OCI-LY7 (cell line): ENCODE measurements around the gene NINJ2. TPM values are rescaled to one million over a fixed set of nuclear protein-coding genes. Genes with fewer than 3 reads are reported as not detected.

ENCODE experiments used
- BruUV-seq: library from RNA; stranded (reverse); fragments of 400-500 nt; replicated peaks from 2 replicates; lab custom pipeline; 2021; lab: Mats Ljungman, UMichigan
- CTCF ChIA-PET: fragments of 300-600 bp; sonication (Branson Sonifier 250); formaldehyde crosslinking; loops from one replicate; lab custom pipeline; 2022; ENCODE audit warnings: antibody characterized with exemption; ENCODE audit not compliant: unreplicated experiment; lab: Charles Lee
- POLR2A ChIA-PET: fragments of 300-600 bp; sonication (Branson Sonifier 250); formaldehyde crosslinking; loops from one replicate; lab custom pipeline; 2022; ENCODE audit warnings: antibody characterized with exemption; lab: Charles Lee
- DNase-seq: peaks from one replicate; pipeline ENCODE4 v3.0.0-alpha.2; 2015; ENCODE audit warnings: low spot score
- H2AFZ ChIP-seq: fragments of 200-600 bp; sonication (generic), shearing (Covaris generic); 2 replicates; pipeline ENCODE4 v1.6.1; 2014; ENCODE audit warnings: mild to moderate bottlenecking, antibody characterized with exemption, low read length, moderate library complexity
- H3K27ac ChIP-seq: fragments of 200-600 bp; sonication (generic); 2 replicates; pipeline ENCODE4 v1.5.1; 2014; ENCODE audit warnings: mixed run types, low read depth, mild to moderate bottlenecking, moderate library complexity, low read length, inconsistent platforms; ENCODE audit not compliant: poor library complexity, severe bottlenecking
- H3K36me3 ChIP-seq: fragments of 200-600 bp; sonication (generic); 2 replicates; pipeline ENCODE4 v1.6.1; 2014; ENCODE audit warnings: mild to moderate bottlenecking, antibody characterized with exemption, low read length, moderate library complexity, mixed read lengths; ENCODE audit not compliant: insufficient read depth
- H3K4me1 ChIP-seq: fragments of 200-600 bp; sonication (generic); 2 replicates; pipeline ENCODE4 v1.5.1; 2014; ENCODE audit warnings: mild to moderate bottlenecking, low read length; ENCODE audit not compliant: insufficient read depth, poor library complexity, severe bottlenecking
- H3K4me2 ChIP-seq: fragments of 200-600 bp; sonication (generic); 2 replicates; pipeline ENCODE4 v1.6.1; 2014; ENCODE audit warnings: mild to moderate bottlenecking, low read length
- H3K4me3 ChIP-seq: fragments of 200-600 bp; sonication (generic); 2 replicates; pipeline ENCODE4 v1.5.1; 2014; ENCODE audit warnings: mild to moderate bottlenecking, low read depth, low read length; ENCODE audit not compliant: poor library complexity, severe bottlenecking
- H3K79me2 ChIP-seq: fragments of 200-600 bp; sonication (generic); 2 replicates; pipeline ENCODE4 v1.6.1; 2016; ENCODE audit warnings: low read depth, mild to moderate bottlenecking, low read length, moderate library complexity, mixed read lengths; ENCODE audit not compliant: insufficient read depth
- H3K9me2 ChIP-seq: fragments of 200-600 bp; sonication (generic); 2 replicates; pipeline ENCODE4 v1.6.1; 2016; ENCODE audit warnings: mild to moderate bottlenecking, low read length, mixed read lengths; ENCODE audit not compliant: insufficient read depth
- H3K9me3 ChIP-seq: fragments of 200-600 bp; sonication (generic); 2 replicates; pipeline ENCODE4 v1.6.1; 2014; ENCODE audit warnings: mild to moderate bottlenecking, mixed run types, low read length, mixed read lengths
- H4K20me1 ChIP-seq: fragments of 200-600 bp; sonication (generic); 2 replicates; pipeline ENCODE4 v1.6.1; 2014; ENCODE audit warnings: mild to moderate bottlenecking, antibody characterized with exemption, low read length, moderate library complexity, mixed read lengths; ENCODE audit not compliant: insufficient read depth
- CTCF ChIP-seq: fragments of 200-600 bp; sonication (generic); conservative IDR thresholded peaks from 2 replicates; pipeline ENCODE4 v1.5.1; 2014; ENCODE audit warnings: mild to moderate bottlenecking, antibody characterized with exemption, low read length, moderate library complexity, mixed read lengths
- EZH2phosphoT487 ChIP-seq: fragments of 200-600 bp; sonication (generic); IDR thresholded peaks from 2 replicates; pipeline ENCODE4 v1.6.1; 2018; ENCODE audit warnings: low read depth, borderline replicate concordance, mild to moderate bottlenecking, mixed run types, antibody characterized with exemption, low read length, moderate library complexity, mixed read lengths
- intact Hi-C: fragments of 100-400 bp; cut with micrococcal nuclease; formaldehyde crosslinking; loops from one replicate; pipeline ENCODE4 v1.10.0; 2022; ENCODE audit not compliant: unreplicated experiment
- total RNA-seq, 2 experiments: library from RNA; depleted of rRNA in 1 of 2; stranded (reverse); fragments of >200 nt in 1 of 2; shearing (Covaris generic) in 1 of 2; gene quantifications; 2 replicates each; pipeline ENCODE4 v1.2.3, GENCODE V29; 2014 to 2022

NINJ2 gene
- total RNA-seq, 2 experiments from 2014 or later, result 0.79 to 4.4 TPM

- TF ChIP-seq CTCF (no peak), EZH2phosphoT487 (no peak)
- DNase-seq, result no peak
- Histone ChIP-seq H3K9me3 (no peaks in the 10 kb centered on the region), H3K27ac (no peak overlapping the region), H3K9me2 (no peaks in the 10 kb centered on the region), H2AFZ (no peak overlapping the region), H4K20me1 (no peaks in the 10 kb centered on the region), H3K36me3 (no peaks in the 10 kb centered on the region), H3K4me2 (no peak overlapping the region), H3K79me2 (no peaks in the 10 kb centered on the region), H3K4me3 (no peak overlapping the region), H3K4me1 (peaks cover 4% of the 10 kb centered on the region)
- CTCF ChIA-PET, result no interaction called here
- POLR2A ChIA-PET, result interaction anchor here (0.6 kb wide), 1 partner anchor 55 kb away, joined by 3 read pairs; no protein-coding TSS in a partner anchor
- BruUV-seq, result no TSS peak
- intact Hi-C loops, result no loop called here
These were observed 58.3 kb downstream of the NINJ2 start for GRCh38 chr12:604956-605355.

GRCh38 chr12:602700-603068 lies 60.6 kb downstream of the NINJ2 start:
- ChIA-PET CTCF (no interaction called here), POLR2A (no interaction called here)
- Histone ChIP-seq H3K9me2 (no peaks in the 10 kb centered on the region), H4K20me1 (no peaks in the 10 kb centered on the region), H3K4me2 (no peak overlapping the region), H3K27ac (no peak overlapping the region), H2AFZ (no peak overlapping the region), H3K79me2 (no peaks in the 10 kb centered on the region), H3K9me3 (no peaks in the 10 kb centered on the region), H3K36me3 (no peaks in the 10 kb centered on the region), H3K4me3 (no peak overlapping the region), H3K4me1 (no peaks in the 10 kb centered on the region)
- no peak for TF ChIP-seq EZH2phosphoT487
- no peak for TF ChIP-seq CTCF
- intact Hi-C loops, result no loop called here
- no peak for DNase-seq
- BruUV-seq, result no TSS peak

GRCh38 chr12:601976-602699 lies 61.1 kb downstream of the NINJ2 start:
- TF ChIP-seq EZH2phosphoT487 (no peak), CTCF (no peak)
- no peaks in the 10 kb centered on the region for H3K4me1 ChIP-seq
- intact Hi-C loops, result no loop called here
- H3K27ac ChIP-seq, result no peak overlapping the region
- H3K9me3 ChIP-seq, result no peaks in the 10 kb centered on the region
- no peak overlapping the region for H3K4me3 ChIP-seq
- ChIA-PET POLR2A (no interaction called here), CTCF (no interaction called here)
- H4K20me1 ChIP-seq, result no peaks in the 10 kb centered on the region
- BruUV-seq, result no TSS peak
- no peaks in the 10 kb centered on the region for H3K79me2 ChIP-seq
- no peak overlapping the region for H3K4me2 ChIP-seq
- DNase-seq, result no peak
- no peak overlapping the region for H2AFZ ChIP-seq
- no peaks in the 10 kb centered on the region for H3K36me3 ChIP-seq
- no peaks in the 10 kb centered on the region for H3K9me2 ChIP-seq
